ENCODE measurements around the gene ANAPC15.

ANAPC15 gene

GRCh38 chr11:72105888-72106287, 6.6 kb downstream of the ANAPC15 start, which contains the start of gene TOMT:
Gene TOMT, plus strand, starts transcription at chr11:72105924. Its CDS starts 28 bp downstream, at chr11:72105952.
- Histone ChIP-seq H3K4me2 (ENCODE audit: low read length) (no peak within 1 kb of the TSS), H4K20me1 (ENCODE audit: control insufficient read depth, insufficient read depth, low read depth, low read length) (no peaks in the 10 kb centered on the region), H3K36me3 (ENCODE audit: control insufficient read depth, low read length) (peaks cover 37% of the 10 kb centered on the region)

GRCh38 chr11:72103754-72104167, 8.7 kb downstream of the ANAPC15 start:
- peaks cover 44% of the 10 kb centered on the region for H3K36me3 ChIP-seq (ENCODE audit: control insufficient read depth, low read length)
- peak overlapping the region; percentile 82 for H3K4me2 ChIP-seq (ENCODE audit: low read length)
- peaks cover 5% of the 10 kb centered on the region; the same call in 1 of the 2 replicates for H3F3A ChIP-seq (ENCODE audit: control insufficient read depth, insufficient read depth)
- H3K27ac ChIP-seq (ENCODE audit: low read depth, low read length), result peak overlapping the region; percentile 34
- H4K20me1 ChIP-seq (ENCODE audit: control insufficient read depth, insufficient read depth, low read depth, low read length), result no peaks in the 10 kb centered on the region
- no peaks in the 10 kb centered on the region for H3K9me3 ChIP-seq (ENCODE audit: control insufficient read depth, insufficient read depth, low read length)
- peaks cover 26% of the 10 kb centered on the region for H3K4me1 ChIP-seq (ENCODE audit: control insufficient read depth, low read length)
- no peak for TF ChIP-seq CTCF (IDR thresholded peaks at IDR 0.05; ENCODE audit: low read depth, low read length, poor library complexity, severe bottlenecking)
- no peak for TF ChIP-seq EZH2phosphoT487 (IDR thresholded peaks at IDR 0.05; ENCODE audit: borderline replicate concordance, low read length)
- no peaks in the 10 kb centered on the region for H3K27me3 ChIP-seq (ENCODE audit: control insufficient read depth, low read length)
- H3K79me2 ChIP-seq (ENCODE audit: control insufficient read depth, low read length), result peaks cover 40% of the 10 kb centered on the region
- peak overlapping the region; percentile 89 for H3K4me3 ChIP-seq (ENCODE audit: low read length)
- no peaks in the 10 kb centered on the region for H3K9me2 ChIP-seq (replicated peaks; ENCODE audit: control insufficient read depth, low read length)

More at GRCh38 chr11:72105888-72106287, 6.6 kb downstream of the ANAPC15 start, which contains the start of gene TOMT:
- no peaks in the 10 kb centered on the region for H3K27me3 ChIP-seq (ENCODE audit: control insufficient read depth, low read length)
- H3K4me3 ChIP-seq (ENCODE audit: low read length), result no peak within 1 kb of the TSS
- H3K9me2 ChIP-seq (replicated peaks; ENCODE audit: control insufficient read depth, low read length), result no peaks in the 10 kb centered on the region
- peaks cover 23% of the 10 kb centered on the region for H3K4me1 ChIP-seq (ENCODE audit: control insufficient read depth, low read length)
- H3F3A ChIP-seq (ENCODE audit: control insufficient read depth, insufficient read depth), result peaks cover 5% of the 10 kb centered on the region; the same call in 1 of the 2 replicates
- H3K79me2 ChIP-seq (ENCODE audit: control insufficient read depth, low read length), result peaks cover 22% of the 10 kb centered on the region
- no peak for TF ChIP-seq EZH2phosphoT487 (IDR thresholded peaks at IDR 0.05; ENCODE audit: borderline replicate concordance, low read length)
- TF ChIP-seq CTCF (IDR thresholded peaks at IDR 0.05; ENCODE audit: low read depth, low read length, poor library complexity, severe bottlenecking), result no peak
- H3K9me3 ChIP-seq (ENCODE audit: control insufficient read depth, insufficient read depth, low read length), result no peaks in the 10 kb centered on the region
- no peak within 1 kb of the TSS for H3K27ac ChIP-seq (ENCODE audit: low read depth, low read length)

GRCh38 chr11:72102946-72103753, 9.3 kb downstream of the ANAPC15 start, which contains the start of gene LAMTOR1:
Gene LAMTOR1, minus strand, starts transcription at chr11:72103297. Its CDS starts 73 bp downstream, at chr11:72103224.
- H3F3A ChIP-seq (ENCODE audit: control insufficient read depth, insufficient read depth), result peaks cover 5% of the 10 kb centered on the region; the same call in 1 of the 2 replicates
- H3K27me3 ChIP-seq (ENCODE audit: control insufficient read depth, low read length), result no peaks in the 10 kb centered on the region
- no peak for TF ChIP-seq EZH2phosphoT487 (IDR thresholded peaks at IDR 0.05; ENCODE audit: borderline replicate concordance, low read length)
- no peak for TF ChIP-seq CTCF (IDR thresholded peaks at IDR 0.05; ENCODE audit: low read depth, low read length, poor library complexity, severe bottlenecking)
- no peaks in the 10 kb centered on the region for H4K20me1 ChIP-seq (ENCODE audit: control insufficient read depth, insufficient read depth, low read depth, low read length)
- H3K4me2 ChIP-seq (ENCODE audit: low read length), result peak within 1 kb of the TSS; percentile 82
- peaks cover 40% of the 10 kb centered on the region for H3K79me2 ChIP-seq (ENCODE audit: control insufficient read depth, low read length)
- H3K9me2 ChIP-seq (replicated peaks; ENCODE audit: control insufficient read depth, low read length), result no peaks in the 10 kb centered on the region
- H3K36me3 ChIP-seq (ENCODE audit: control insufficient read depth, low read length), result peaks cover 50% of the 10 kb centered on the region
- H3K9me3 ChIP-seq (ENCODE audit: control insufficient read depth, insufficient read depth, low read length), result no peaks in the 10 kb centered on the region
- peak within 1 kb of the TSS; percentile 89 for H3K4me3 ChIP-seq (ENCODE audit: low read length)
- peaks cover 26% of the 10 kb centered on the region for H3K4me1 ChIP-seq (ENCODE audit: control insufficient read depth, low read length)
- peak within 1 kb of the TSS; percentile 77 for H3K27ac ChIP-seq (ENCODE audit: low read depth, low read length)

All from DOHH2 (cell line).